Fibroblast of mammary gland (primary cell): ENCODE data around the gene PSMA5.
"Not testable (repeated sequence)": the region's sequence is repeated elsewhere in the genome, so short reads cannot be mapped to it uniquely, and the experiment has no call there.

ENCODE experiments used
- DNase-seq: peaks from one replicate; pipeline ENCODE4 v3.0.0-alpha.2; 2010; ENCODE audit warnings: low read depth
- H3K4me3 ChIP-seq: 2 replicates; pipeline ENCODE4 v1.5.1; 2011; ENCODE audit warnings: low read depth, mild to moderate bottlenecking, low read length, moderate library complexity; ENCODE audit not compliant: control insufficient read depth
- TF ChIP-seq, protein P1 (sequence below): conservative IDR thresholded peaks from 2 replicates; pipeline ENCODE4 v1.5.1; 2011; ENCODE audit warnings: low read depth, low read length, inconsistent platforms; ENCODE audit not compliant: control insufficient read depth, insufficient read depth

Gene PSMA5

DNA sequence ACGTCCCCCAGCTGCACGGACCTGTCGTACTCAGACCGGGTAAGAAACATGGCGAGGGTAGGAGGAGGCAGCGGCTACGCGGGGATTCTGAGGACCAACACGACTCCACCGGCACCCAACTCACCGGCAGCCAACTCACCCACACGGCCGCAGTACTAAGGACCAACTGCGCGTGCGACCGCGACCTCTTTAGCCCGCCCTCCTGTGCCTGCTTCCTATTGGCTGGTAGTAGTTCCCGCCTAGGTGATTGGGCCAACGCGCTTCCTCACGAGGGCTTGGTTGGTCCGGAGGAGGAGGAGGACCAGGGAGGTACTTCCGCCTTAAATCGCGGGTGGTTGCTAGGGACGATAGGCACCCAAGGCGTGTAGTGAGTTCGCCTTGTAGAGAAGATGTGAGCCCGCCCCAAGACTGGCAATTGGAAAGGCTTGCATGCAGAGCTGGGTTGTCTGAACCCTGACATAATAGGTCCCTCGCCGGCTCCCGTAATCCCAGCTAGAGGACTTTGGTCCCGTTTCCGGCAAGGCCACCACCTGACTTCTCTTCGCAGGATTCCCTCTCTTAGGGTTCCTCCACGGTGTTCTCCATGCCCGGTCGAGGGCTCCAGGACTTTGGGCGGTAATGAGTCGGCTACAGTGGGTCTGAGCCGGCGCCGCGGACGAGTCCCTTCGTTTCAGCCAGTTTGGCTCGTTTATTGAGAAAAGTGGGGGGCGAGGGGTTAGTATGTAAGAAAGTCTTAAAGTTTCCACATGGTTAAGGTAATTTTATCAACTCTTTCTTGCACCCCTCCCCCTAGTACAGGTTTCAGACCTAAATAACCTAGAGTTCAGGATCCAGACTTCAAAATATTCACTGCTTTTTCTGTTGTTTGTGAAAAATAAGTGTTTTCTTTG is at the start of gene PSMA5:
PSMA5 (minus strand) TSS at position 168 of the 890 bp plus-strand sequence; CDS start at position 50, 118 bp downstream.
- DNase-seq, result peak; percentile 99
- H3K4me3 ChIP-seq, result peak within 1 kb of the TSS; percentile 80
- TF ChIP-seq, protein P1, sequence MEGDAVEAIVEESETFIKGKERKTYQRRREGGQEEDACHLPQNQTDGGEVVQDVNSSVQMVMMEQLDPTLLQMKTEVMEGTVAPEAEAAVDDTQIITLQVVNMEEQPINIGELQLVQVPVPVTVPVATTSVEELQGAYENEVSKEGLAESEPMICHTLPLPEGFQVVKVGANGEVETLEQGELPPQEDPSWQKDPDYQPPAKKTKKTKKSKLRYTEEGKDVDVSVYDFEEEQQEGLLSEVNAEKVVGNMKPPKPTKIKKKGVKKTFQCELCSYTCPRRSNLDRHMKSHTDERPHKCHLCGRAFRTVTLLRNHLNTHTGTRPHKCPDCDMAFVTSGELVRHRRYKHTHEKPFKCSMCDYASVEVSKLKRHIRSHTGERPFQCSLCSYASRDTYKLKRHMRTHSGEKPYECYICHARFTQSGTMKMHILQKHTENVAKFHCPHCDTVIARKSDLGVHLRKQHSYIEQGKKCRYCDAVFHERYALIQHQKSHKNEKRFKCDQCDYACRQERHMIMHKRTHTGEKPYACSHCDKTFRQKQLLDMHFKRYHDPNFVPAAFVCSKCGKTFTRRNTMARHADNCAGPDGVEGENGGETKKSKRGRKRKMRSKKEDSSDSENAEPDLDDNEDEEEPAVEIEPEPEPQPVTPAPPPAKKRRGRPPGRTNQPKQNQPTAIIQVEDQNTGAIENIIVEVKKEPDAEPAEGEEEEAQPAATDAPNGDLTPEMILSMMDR, result no peak

DNA sequence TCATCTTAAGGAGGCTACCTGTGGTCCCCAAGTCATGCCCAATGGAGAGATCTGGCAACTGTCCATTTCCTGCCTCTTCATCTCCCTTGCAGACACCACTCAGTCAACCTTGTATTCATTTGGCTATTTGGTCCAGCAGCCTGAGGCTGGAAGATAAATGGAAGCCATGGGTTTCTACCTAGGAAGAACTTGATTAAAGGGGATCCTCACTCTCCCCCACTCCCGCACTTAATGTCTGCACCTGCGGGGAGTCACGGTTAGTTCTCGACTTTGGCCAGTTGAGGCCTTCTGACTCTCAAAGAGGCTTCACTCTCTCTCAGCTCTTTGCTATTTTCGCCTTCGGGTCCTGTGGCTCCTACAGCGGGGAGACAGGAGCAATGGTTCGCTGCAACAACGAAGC is 49.0 kb upstream of the PSMA5 start:
- DNase-seq, result no peak
- TF ChIP-seq, protein P1, result no peak
- no peak overlapping the region for H3K4me3 ChIP-seq

DNA sequence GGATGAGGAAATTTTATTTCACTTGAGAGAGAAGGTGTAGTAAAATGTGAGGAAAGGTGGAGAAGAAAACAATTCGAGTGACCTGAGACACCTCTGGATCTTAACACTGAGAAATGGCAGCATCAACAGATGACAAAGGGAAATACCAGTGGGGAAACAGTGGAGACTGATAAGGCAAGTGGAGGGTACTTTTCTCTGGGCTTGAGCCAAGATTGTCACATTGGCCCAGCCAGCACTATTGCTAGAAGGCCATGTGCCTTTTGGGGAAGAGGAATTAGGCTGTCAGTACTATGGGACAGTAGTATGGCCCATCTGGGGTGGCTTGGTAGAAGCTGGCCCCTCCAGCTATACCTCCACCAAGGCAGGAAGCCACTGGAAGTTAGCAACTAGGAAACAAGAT is 48.4 kb upstream of the PSMA5 start:
- no peak overlapping the region for H3K4me3 ChIP-seq
- TF ChIP-seq, protein P1, result no peak
- no peak for DNase-seq

DNA sequence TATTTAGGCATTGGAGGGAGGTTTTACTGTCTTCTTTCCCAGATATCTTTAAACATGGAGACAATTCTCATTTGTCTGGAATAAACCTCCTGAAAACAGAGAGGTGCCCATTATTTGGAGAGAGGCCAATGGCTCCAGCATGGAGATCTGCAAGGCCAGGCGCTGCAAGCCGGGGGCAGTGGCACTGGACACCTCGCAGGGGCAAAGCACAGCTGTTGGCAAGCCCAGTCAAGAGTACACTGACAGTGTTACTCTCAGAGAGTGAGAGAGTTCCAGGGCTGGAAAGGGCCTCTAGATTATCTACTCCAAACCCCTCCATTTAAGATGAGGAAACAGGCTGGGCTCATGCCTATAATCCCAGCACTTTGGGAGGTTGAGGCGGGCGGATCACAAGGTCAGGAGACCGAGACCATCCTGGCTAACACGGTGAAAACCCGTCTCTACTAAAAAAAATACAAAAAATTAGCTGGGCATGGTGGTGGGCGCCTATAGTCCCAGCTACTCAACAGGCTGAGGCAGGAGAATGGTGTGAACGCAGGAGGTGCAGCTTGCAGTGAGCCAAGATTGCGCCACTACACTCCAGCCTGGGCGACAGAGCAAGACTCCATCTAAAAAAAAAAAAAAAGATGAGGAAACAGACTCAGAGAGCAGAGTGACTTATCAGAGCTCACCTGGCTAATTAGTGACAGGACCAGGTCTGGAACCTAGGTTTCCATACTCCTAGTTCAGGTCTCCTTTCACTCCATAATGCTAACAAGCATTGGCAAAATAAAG is 47.2 kb upstream of the PSMA5 start:
- H3K4me3 ChIP-seq, DNase-seq: not testable (repeated sequence)

DNA sequence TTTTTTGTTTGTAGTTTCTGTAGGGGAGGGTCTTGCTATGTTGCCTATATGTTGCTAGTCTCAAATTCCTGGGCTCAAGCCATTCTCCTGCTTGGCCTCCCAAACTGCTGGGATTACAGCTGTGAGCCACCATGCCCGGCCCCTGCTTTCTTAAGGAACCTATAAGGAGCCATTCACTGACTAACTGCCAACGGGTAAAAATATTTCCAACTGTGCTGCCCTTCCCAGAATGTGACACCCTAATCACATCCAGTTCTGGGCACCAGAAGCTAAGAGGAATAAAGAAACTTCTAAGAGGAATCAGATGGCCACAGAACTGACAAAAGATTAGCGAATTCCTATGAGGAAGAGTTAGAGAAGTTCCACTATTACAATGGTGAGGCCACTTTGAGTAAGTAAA is 46.5 kb upstream of the PSMA5 start:
- no peak overlapping the region for H3K4me3 ChIP-seq
- no peak for DNase-seq
- TF ChIP-seq, protein P1, result no peak

DNA sequence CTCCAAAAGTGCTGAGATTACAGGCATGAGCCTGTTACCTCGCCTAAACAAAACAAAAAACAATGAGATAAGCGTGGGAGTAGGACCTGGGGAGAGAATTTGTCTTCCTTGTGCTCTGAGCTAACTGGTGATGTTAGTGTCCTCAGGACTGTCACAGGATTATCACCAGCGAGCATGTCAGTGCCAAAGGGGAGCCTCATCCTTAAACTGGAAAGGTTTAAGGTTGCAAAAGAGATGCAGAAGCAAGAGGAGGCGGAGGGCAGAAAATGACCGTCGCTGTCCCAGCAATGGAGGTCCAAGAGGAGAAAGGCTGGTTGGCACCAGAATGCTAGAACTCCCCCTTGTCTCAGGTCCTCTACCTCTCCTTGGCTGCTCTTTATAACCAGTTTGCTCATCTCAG is 44.0 kb upstream of the PSMA5 start:
- H3K4me3 ChIP-seq, result no peak overlapping the region
- no peak for DNase-seq
- TF ChIP-seq, protein P1, result no peak

DNA sequence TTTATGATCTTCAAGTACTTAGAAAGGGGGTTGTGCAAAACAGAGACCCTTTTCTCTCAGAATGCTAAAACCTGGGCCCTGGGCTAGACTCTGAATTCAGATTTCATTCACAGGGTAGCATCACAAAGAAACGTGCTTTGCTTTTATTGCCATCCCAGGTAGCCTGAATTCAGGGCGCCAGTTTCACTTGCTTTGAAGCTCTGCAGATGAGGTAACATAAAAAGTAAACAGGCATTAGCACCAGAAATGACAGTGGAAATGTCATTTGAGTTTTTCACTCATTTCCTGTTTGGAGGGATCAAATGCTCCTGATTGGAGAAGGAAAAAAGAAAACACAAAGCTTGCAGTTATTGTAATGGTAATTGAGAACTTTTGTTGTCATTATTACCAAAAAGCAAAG is 42.7 kb upstream of the PSMA5 start:
- TF ChIP-seq, protein P1, result no peak
- no peak for DNase-seq
- no peak overlapping the region for H3K4me3 ChIP-seq
